ENCODE measurements around the gene C2CD2.

The C2CD2 gene

DNA sequence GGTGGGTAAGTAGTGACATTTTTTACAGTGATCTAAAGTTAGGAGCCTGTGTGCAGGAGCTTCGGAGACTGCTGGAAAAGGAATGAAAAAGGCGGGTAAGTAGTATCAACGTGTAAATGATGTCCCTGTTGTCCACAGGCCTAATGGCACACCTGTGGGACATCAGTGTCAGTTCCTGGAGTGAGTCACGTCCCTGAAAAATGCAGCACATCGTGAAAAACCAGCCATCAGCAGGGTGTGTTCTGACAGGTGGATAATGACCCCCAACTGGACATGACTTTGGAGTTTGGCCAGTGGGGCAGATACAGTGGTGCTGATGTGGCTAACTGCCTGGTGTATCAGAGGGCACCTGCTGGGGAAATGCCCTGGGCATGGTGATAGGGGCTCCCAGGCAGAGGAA is 62.7 kb downstream of the C2CD2 start:
- Histone ChIP-seq H3K27ac (replicated peaks) (no peak overlapping the region), H3K4me3 (replicated peaks; ENCODE audit: insufficient read depth, low read length) (no peak overlapping the region), H3K27me3 (ENCODE audit: insufficient read depth, poor library complexity, severe bottlenecking) (no peaks in the 10 kb centered on the region)
- TF ChIP-seq, protein P1, sequence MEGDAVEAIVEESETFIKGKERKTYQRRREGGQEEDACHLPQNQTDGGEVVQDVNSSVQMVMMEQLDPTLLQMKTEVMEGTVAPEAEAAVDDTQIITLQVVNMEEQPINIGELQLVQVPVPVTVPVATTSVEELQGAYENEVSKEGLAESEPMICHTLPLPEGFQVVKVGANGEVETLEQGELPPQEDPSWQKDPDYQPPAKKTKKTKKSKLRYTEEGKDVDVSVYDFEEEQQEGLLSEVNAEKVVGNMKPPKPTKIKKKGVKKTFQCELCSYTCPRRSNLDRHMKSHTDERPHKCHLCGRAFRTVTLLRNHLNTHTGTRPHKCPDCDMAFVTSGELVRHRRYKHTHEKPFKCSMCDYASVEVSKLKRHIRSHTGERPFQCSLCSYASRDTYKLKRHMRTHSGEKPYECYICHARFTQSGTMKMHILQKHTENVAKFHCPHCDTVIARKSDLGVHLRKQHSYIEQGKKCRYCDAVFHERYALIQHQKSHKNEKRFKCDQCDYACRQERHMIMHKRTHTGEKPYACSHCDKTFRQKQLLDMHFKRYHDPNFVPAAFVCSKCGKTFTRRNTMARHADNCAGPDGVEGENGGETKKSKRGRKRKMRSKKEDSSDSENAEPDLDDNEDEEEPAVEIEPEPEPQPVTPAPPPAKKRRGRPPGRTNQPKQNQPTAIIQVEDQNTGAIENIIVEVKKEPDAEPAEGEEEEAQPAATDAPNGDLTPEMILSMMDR (IDR thresholded peaks at IDR 0.05; ENCODE audit: insufficient read depth, low read length), result no peak
- TF ChIP-seq POLR2AphosphoS5 (IDR thresholded peaks at IDR 0.05; ENCODE audit: low read depth) (no peak), GABPA (IDR thresholded peaks at IDR 0.05; ENCODE audit: low read depth) (no peak), SPI1 (IDR thresholded peaks at IDR 0.05; ENCODE audit: borderline replicate concordance, low read depth) (no peak)
- TF ChIP-seq, protein P2, sequence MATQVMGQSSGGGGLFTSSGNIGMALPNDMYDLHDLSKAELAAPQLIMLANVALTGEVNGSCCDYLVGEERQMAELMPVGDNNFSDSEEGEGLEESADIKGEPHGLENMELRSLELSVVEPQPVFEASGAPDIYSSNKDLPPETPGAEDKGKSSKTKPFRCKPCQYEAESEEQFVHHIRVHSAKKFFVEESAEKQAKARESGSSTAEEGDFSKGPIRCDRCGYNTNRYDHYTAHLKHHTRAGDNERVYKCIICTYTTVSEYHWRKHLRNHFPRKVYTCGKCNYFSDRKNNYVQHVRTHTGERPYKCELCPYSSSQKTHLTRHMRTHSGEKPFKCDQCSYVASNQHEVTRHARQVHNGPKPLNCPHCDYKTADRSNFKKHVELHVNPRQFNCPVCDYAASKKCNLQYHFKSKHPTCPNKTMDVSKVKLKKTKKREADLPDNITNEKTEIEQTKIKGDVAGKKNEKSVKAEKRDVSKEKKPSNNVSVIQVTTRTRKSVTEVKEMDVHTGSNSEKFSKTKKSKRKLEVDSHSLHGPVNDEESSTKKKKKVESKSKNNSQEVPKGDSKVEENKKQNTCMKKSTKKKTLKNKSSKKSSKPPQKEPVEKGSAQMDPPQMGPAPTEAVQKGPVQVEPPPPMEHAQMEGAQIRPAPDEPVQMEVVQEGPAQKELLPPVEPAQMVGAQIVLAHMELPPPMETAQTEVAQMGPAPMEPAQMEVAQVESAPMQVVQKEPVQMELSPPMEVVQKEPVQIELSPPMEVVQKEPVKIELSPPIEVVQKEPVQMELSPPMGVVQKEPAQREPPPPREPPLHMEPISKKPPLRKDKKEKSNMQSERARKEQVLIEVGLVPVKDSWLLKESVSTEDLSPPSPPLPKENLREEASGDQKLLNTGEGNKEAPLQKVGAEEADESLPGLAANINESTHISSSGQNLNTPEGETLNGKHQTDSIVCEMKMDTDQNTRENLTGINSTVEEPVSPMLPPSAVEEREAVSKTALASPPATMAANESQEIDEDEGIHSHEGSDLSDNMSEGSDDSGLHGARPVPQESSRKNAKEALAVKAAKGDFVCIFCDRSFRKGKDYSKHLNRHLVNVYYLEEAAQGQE (IDR thresholded peaks at IDR 0.05; ENCODE audit: insufficient replicate concordance, low read depth), result no peak
- DNase-seq (ENCODE audit: low read depth in 1 of 2, low spot score in 1 of 2), result no peak

DNA sequence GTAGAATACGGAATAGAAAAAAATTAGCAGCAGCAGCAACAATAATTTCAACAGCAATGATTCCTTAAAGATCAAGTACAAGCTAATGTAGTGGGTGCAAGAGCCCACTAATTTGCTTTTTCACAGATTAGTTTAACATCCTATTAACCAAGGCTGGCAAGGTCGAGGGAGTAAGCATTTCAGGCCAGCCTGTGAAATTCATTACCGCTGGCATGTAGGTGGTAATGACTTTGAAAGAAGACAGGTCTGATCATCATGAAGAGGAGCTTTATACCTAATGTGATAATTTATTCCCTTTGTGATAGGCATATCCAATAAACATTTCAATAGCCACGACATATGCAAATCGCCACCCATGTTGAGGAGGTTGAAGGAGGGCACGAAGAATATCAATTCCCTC is 63.5 kb downstream of the C2CD2 start:
- no peaks in the 10 kb centered on the region for H3K27me3 ChIP-seq (ENCODE audit: insufficient read depth, poor library complexity, severe bottlenecking)
- no peak overlapping the region for H3K4me3 ChIP-seq (replicated peaks; ENCODE audit: insufficient read depth, low read length)
- TF ChIP-seq, protein P2 (IDR thresholded peaks at IDR 0.05; ENCODE audit: insufficient replicate concordance, low read depth), result no peak
- TF ChIP-seq POLR2AphosphoS5 (IDR thresholded peaks at IDR 0.05; ENCODE audit: low read depth), result no peak
- TF ChIP-seq, protein P1 (IDR thresholded peaks at IDR 0.05; ENCODE audit: insufficient read depth, low read length), result no peak
- no peak for TF ChIP-seq GABPA (IDR thresholded peaks at IDR 0.05; ENCODE audit: low read depth)
- TF ChIP-seq SPI1 (IDR thresholded peaks at IDR 0.05; ENCODE audit: borderline replicate concordance, low read depth), result no peak
- DNase-seq (ENCODE audit: low read depth in 1 of 2, low spot score in 1 of 2), result no peak
- H3K27ac ChIP-seq (replicated peaks), result no peak overlapping the region

DNA sequence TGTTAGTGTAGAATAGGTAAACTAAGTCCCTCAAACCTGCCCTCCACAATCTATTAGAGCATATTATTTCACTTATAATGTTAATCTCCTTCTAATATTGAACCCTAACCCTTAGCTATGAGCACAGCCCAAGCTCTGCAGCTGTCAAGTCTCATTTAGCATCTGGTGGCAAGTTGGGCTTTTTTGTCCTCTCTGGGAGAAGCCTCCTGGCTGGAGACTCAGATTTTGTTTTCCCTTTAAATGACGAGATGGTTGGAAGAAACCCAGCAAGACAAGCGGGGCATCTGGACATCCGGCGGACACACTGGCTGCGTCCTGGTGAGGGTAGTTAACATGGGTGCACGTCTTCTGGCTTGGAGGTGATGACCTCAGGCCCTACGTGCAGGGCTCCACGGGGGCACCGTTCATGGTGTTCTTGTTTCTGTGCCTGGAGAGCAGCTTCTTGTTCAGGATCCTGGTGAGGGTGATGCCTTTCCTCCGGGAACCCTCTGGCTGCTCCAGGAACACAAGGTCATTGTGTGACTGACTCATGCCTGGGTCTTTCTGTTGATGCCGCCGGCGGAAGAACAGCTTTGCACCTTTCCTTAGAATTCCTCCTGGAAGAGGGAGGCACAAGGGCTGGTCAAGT is 65.0 kb downstream of the C2CD2 start:
- no peak overlapping the region for H3K4me3 ChIP-seq (replicated peaks; ENCODE audit: insufficient read depth, low read length)
- no peak overlapping the region for H3K27ac ChIP-seq (replicated peaks)
- H3K27me3 ChIP-seq (ENCODE audit: insufficient read depth, poor library complexity, severe bottlenecking), result no peaks in the 10 kb centered on the region
- DNase-seq (ENCODE audit: low read depth in 1 of 2, low spot score in 1 of 2), result no peak
- no peak for TF ChIP-seq POLR2AphosphoS5 (IDR thresholded peaks at IDR 0.05; ENCODE audit: low read depth)
- TF ChIP-seq, protein P2 (IDR thresholded peaks at IDR 0.05; ENCODE audit: insufficient replicate concordance, low read depth), result no peak
- TF ChIP-seq SPI1 (IDR thresholded peaks at IDR 0.05; ENCODE audit: borderline replicate concordance, low read depth), result no peak
- TF ChIP-seq, protein P1 (IDR thresholded peaks at IDR 0.05; ENCODE audit: insufficient read depth, low read length), result no peak
- no peak for TF ChIP-seq GABPA (IDR thresholded peaks at IDR 0.05; ENCODE audit: low read depth)
